NCI-H1930 (cell line): Measurements from ENCODE around the gene FBN1.

ENCODE experiments used
- DNase-seq, 2 experiments: peaks; one replicate each; lab custom pipeline; 2025; lab: John Stamatoyannopoulos, UW

Gene FBN1

GRCh38 chr15:48580736-48581135 lies 64.8 kb downstream of the FBN1 start:
- no peak for DNase-seq

- DNase-seq = no peak
These were observed 65.4 kb downstream of the FBN1 start for GRCh38 chr15:48579945-48580671.

- no peak for DNase-seq
These were observed 66.5 kb downstream of the FBN1 start for GRCh38 chr15:48578965-48579364.

DNA sequence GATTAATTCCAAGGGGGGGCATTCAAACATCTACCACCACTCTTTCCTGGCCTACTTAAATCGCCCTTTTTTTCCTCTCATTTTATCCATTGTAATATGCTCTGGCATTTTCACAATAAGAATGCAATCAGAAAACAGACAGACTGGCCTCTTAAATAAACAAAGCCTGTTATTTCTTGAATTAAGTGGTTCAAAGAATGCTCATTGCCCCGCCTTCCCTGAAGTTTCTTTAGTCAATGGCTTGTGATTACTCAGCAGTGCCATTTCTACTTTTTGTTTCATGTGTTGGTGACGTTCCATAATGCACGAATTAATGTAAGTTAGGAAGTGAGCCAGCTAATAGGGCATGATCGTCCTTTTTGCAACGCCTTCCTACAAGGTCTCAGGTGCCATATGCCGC lies 68.0 kb downstream of the FBN1 start:
- DNase-seq = no peak

GRCh38 chr15:48574187-48574586 lies 71.3 kb downstream of the FBN1 start:
- no peak for DNase-seq

- DNase-seq = no peak
These were observed 71.7 kb downstream of the FBN1 start for GRCh38 chr15:48573780-48574179.

GRCh38 chr15:48572823-48573222 lies 72.7 kb downstream of the FBN1 start:
- DNase-seq = no peak

DNA sequence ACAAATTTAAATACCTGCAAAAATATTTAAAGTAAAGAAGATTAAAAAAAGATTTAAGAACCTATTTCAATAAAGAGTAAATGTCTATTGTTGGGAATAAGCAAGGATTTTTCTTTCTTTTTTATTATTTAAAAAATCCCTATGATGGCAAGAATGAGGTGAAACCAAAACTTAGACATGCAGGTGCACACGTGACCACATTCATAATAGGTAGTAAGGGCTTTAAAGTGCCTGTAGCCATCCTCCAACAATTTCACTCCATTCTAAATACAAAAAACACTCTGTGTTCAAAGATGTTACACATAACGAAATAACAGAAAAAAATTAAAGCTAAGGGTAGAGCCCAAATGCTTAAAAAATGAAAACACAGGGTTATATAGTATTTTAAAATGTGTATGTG lies 74.0 kb downstream of the FBN1 start:
- DNase-seq = no peak

GRCh38 chr15:48570822-48571221 lies 74.7 kb downstream of the FBN1 start:
- DNase-seq = no peak

DNA sequence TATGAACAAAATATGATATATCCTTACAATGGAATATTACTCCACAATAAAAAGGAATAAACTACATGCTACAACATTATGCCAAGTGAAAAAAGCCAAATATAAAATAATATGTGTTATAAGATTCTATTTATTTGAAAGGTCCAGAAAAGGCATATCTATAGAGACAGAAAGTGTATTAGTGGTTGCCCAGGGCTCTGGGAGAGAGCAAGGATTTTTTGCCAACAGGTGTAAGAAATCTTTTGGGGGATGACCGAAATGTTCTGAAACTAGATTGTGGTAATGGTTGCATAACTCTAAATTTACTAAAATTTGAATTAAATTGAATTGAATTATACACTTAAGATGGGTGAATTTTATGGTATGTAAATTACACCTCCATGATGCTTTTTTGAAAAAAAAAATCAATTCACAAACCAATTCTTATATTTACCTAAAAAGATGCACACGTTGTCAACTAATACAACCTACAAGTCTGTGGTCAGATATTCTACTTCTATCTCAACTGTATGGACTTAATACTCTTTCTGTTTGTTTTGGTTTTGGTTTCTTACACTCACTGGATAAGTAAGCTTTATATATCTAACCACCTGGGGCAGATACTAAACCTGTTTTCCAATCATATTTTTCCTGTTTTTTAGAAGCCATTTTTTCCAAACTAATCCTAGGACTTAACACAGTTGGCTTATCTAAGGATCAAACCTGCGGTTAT lies 75.8 kb downstream of the FBN1 start:
- no peak for DNase-seq

DNA sequence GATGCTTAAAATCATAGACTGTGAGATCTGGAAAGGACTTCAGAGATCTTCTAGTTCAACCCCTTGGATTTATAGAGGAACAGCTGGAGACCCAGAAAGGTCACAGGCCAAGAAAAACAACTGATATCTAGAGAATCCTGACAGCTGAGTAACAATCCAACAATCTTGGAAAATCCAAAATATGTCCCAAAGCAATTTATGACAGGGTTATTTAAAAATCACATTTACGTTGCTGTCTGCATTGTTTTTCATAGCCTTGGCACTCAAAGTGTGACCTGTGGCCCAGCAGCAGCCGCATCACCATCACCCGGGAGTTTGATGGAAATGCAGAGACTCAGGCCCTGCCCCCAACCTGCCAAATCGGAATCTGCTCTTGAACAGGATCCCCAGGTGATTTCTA lies 78.8 kb downstream of the FBN1 start:
- no peak for DNase-seq

DNA sequence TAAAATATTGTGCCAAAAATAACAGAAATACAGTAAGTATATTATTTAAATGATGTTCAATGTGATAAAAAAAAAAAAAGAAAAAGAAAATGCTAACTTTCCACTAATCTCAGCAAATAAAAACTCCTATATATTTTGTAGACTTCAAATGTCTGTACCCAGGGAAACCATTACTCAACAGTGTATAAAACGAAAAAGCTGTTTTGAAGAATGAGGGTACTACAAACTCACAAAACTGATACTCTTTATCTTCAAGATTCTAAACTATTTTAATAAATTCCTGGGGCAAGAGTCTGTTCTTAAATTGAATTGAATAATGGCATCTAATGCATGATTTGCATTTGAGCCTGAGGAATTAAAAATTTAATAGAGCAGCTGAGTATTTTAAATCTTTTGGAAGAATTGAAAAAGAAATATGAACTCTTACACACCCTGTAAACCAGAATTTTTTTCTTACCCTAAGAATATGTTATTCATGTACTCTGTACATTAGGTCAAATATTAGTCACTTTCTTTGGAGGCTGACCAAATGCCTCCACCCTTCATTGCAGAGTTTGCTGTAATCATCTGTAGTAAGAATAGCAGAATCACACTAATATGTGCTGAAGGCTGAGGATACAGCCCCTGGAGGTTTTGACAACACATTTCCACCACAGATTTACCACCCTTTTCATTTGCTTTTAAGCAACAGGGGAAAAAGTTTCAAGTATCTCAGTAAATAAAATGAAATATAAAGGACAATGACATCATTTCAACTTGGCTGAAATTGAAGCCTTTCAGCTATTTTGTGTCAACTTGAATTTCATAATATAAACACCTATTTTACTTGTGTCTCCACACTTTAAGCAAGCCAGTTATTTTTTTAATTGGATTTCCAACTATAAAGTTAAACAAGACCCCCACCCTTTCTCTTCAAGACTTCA lies 79.7 kb downstream of the FBN1 start:
- DNase-seq = no peak

- DNase-seq = no peak
These were observed 80.8 kb downstream of the FBN1 start for GRCh38 chr15:48564690-48565089.

GRCh38 chr15:48563934-48564333 lies 81.6 kb downstream of the FBN1 start:
- DNase-seq = no peak

DNA sequence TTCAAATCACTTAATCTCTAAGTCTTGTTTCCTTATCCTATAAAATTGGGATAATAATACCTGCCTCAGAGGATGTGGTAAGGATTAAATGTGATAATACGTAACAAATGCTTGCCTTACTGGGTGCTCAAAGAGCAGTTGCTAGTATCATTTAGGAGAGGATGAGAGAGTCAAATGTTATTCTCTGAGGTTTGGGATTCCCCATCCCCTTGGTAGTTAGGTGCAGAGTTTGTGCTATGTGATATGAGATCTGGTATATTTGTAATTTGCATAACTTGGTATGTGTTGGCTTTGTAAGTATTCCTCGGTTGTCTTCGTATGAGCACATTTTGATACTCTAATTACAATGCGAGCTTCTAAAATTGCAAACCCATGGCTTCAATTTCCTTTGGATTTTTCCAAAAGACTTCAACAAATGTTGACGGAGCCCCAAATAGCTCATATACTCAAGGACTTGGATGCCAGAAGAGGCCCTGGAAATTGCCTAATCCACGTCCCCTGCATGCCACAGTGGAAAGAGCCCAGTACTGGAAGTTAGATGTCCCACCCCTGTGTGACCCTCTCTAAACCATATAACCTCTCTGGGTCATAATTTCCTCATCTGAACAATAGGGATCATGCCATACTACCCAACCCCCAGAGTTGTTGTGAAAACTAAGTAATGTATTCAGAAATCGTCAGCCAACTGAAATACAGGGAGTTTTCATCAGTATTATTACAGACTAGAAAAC lies 85.0 kb downstream of the FBN1 start:
- DNase-seq = no peak

- DNase-seq = no peak
These were observed 86.2 kb downstream of the FBN1 start for GRCh38 chr15:48559285-48559684.

GRCh38 chr15:48558226-48558625 lies 87.3 kb downstream of the FBN1 start:
- DNase-seq = no peak

DNA sequence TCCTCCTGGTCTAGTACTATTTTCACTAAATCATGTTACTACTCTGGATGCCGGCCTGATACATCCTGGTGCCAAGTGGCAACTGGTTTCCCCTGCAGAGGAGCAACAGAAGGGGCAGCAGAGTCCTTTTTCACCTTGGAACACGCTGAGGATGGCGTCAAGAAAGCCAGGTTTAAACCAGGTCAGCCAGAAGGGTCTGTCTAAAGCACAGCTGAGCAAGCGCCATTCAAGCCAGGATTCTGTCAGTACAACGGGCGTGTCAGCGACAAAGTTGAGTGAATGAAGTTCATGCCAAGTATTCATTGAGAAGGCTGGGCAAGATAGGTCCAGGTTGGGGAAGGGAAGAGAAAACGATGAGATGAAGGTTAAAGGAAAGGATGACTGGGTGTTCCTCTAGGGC lies 88.2 kb downstream of the FBN1 start:
- no peak for DNase-seq

- DNase-seq = no peak
These were observed 89.2 kb downstream of the FBN1 start for GRCh38 chr15:48556159-48556897.

- DNase-seq = no peak
These were observed 90.1 kb downstream of the FBN1 start for GRCh38 chr15:48555241-48555881.

GRCh38 chr15:48554112-48554511 lies 91.4 kb downstream of the FBN1 start:
- no peak for DNase-seq
